AG09309 (cell line): ENCODE results near the gene ARMC5.

ENCODE experiments used
- DNase-seq: peaks from one replicate; pipeline ENCODE4 v3.0.0-alpha.2; 2010; ENCODE audit warnings: low read depth
- H3K4me3 ChIP-seq: 2 replicates; pipeline ENCODE4 v1.5.1; 2011; ENCODE audit warnings: mild to moderate bottlenecking, low read depth, low read length, moderate library complexity; ENCODE audit not compliant: control insufficient read depth
- TF ChIP-seq, protein P1 (sequence below): IDR thresholded peaks from 2 replicates; pipeline ENCODE4 v1.5.1; 2011; ENCODE audit warnings: mild to moderate bottlenecking, low read depth, low read length, inconsistent platforms; ENCODE audit not compliant: insufficient read depth, control insufficient read depth; ENCODE audit errors: missing control alignments

ARMC5 gene

DNA sequence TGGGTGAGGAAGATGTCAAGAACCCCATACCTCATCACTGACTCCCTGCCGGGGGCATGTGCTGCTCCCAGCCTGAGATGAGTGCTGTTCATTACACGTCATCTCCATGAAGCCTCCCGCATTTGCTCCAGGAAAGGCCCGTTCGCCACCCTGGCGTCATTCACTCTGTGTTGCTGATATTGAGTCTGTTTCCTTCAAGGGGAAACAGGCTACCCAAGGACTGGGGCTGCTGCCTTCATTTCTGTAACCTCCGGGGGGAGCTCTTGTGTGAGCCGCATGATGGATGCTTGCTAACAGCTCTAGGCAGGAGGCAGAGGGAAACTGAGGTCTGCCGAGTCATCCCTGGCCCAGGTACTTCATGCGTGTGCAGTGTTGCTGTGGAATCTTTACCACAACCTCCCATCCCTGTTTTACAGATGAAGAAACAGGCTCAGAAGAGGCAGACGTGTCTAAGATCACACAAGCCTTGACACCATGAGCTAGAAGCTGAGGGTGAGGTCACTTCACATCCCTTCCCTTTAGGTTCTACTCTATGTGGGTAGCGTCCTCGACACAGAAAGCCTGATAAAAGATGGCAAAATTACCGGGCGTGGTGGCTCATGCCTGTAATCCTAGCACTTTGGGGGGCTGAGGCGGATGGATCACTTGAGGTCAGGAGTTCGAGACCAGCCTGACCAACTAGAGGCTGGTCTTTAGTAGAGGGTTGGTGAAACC lies 3.5 kb upstream of the ARMC5 start:
- TF ChIP-seq, protein P1, sequence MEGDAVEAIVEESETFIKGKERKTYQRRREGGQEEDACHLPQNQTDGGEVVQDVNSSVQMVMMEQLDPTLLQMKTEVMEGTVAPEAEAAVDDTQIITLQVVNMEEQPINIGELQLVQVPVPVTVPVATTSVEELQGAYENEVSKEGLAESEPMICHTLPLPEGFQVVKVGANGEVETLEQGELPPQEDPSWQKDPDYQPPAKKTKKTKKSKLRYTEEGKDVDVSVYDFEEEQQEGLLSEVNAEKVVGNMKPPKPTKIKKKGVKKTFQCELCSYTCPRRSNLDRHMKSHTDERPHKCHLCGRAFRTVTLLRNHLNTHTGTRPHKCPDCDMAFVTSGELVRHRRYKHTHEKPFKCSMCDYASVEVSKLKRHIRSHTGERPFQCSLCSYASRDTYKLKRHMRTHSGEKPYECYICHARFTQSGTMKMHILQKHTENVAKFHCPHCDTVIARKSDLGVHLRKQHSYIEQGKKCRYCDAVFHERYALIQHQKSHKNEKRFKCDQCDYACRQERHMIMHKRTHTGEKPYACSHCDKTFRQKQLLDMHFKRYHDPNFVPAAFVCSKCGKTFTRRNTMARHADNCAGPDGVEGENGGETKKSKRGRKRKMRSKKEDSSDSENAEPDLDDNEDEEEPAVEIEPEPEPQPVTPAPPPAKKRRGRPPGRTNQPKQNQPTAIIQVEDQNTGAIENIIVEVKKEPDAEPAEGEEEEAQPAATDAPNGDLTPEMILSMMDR: no peak
- no peak overlapping the region for H3K4me3 ChIP-seq
- no peak for DNase-seq

DNA sequence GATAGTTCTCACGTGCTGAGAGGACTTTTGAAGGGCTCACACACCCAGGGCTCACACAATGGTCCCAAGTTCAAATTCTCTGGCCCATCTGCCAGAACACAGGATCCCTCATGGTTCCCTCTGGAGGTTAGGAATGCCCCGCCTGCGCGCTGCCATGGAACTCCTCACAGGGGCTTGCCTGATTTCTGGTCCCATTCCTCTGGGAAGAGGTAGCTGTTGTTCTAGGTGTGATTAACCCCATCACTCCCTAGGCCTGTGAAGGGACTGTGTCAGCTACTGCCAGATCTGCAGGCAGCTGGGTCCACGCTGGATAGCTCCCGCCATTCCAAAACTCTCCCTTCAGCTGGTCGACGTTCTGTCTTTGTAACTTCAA lies 2.3 kb upstream of the ARMC5 start:
- TF ChIP-seq, protein P1: no peak
- peak overlapping the region; percentile 5 for H3K4me3 ChIP-seq
- DNase-seq: no peak

DNA sequence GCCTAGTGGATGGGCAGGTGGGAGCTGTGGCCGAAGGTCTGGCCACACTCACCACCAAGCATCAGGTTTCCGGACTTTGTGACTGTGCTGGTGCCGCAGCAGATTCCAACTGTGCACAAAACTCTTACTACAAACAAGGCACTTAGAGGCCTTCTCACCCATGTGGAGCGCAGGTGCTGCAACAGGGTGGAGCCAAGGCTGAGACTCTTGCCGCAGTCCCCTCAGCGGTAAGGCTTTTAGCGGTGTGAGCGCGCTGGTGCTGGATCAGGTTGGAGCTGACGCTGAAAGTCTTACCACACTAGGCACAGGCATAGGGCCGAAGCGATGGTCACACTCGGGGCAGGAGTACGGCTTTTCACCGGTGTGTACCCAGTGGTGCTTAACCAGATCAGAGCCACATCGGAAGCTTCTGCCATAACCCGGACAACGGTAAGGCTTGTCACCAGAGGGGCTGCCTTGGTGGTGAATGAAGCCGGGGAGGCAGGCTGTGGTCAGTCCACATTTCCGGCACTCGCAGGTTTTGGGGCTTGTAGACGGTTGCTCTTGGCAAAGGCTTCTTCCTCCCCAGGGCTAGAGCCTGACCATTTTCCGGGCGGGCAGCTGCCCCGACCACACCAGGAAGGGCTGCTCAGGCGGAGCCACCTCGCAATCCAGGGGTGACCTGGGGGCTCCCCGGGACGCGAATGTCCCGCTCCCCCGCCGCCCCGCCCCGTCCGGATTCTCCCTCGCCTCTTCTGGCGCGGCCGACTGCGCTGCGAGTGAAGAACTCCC lies 1.0 kb upstream of the ARMC5 start:
- TF ChIP-seq, protein P1: peak; percentile 33
- no peak for DNase-seq
- peak overlapping the region; percentile 76 for H3K4me3 ChIP-seq

DNA sequence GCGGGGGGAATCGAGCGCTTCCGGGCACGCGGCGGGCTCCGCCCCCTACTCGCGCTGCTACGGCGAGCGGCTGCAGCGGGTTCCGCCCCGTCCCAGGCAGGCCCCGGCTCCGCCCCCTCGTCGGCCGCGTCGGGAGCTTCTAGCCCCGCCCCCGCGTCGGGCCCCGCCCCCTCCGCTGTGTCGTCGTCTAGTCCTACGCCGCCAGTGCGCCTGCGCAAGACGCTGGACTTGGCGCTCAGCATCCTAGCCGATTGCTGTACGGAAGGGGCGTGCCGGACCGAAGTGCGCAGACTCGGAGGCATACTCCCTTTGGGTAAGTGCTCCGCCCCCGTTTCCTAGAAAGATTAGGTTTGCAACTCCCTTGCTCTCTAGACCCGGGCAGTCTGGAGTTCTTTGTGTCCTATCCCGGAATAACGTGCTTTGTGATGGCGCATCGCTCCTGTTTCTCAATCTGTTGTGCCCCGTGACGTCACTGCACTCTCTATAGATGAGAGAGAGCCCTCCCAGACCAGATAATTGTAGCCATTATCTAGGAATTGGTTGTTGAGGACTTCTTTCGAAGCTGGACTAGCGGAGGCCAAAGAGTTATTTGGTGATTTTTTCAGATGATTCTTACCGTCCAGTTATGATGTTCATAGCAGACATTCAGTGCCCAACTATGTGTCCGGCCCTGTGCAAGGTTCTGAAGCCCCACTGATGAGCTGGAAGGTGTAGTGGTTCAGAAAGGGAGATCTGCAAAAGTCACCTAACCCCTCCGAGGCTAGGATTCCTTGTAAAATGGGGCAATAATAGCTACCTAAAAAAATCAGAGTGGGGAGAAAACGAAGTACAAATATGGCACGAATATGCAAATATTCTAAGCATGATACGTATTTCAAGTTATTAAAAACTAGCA lies 633 bp downstream of the ARMC5 start:
- H3K4me3 ChIP-seq: peak overlapping the region; percentile 76
- TF ChIP-seq, protein P1: no peak
- peak; percentile 97 for DNase-seq

DNA sequence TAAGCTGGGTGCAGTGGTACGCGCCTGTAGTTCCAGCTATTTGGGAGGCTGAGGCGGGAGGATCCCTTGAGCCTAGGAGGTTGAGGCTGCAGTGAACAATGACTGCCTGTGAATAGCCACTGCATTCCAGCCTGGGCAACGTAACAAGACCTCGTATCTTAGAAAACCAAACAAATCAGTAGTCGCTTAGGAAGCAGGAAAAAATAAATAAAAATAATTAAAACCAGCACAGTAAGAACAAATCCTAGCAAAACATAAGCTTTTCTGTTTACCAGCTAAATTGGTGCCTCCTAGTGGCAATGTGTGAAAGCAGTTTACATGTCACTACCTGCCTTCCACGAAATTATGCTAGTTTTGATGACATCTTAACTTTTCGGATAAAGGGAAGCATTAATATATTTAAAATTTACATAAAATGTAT lies 1.3 kb downstream of the ARMC5 start:
- TF ChIP-seq, protein P1: peak; percentile 71
- peak; percentile 57 for DNase-seq
- H3K4me3 ChIP-seq: peak overlapping the region; percentile 50

DNA sequence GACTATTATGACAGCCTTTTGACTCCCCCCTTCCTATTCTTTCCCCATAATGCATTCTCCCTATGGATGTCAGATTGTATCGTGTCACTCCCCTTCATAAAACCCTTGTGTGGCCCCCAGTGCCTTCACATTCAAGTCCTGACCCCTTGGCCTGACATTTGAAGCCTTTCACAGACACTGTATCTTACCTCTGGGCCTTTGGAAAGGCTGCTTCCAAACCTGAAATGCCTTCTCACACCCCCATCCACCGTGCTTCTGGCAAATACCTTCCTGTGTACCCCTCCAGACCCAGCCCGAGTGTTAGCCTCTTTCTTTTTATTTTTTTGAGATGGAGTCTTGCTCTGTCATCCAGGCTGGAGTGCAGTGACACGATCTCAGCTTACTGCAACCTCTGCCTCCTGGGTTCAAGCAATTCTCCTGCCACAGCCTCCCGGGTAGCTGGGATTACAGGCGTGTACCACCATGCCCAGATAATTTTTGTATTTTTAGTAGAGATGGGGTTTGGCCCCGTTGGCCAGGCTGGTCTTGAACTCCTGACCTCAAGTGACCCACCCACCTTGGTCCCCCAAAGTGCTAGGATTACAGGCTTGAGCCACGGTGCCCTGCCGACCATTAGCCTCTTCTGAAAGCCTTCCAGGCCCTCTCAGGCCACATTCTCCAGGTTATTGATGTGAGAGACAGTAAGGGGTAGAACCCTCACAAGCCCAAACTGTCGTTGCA lies 2.1 kb downstream of the ARMC5 start:
- H3K4me3 ChIP-seq: no peak overlapping the region
- no peak for DNase-seq
- TF ChIP-seq, protein P1: no peak
